SW 1271 (cell line): ENCODE data around the gene DTNBP1.

Source experiments
- DNase-seq, 2 experiments: peaks; one replicate each; lab custom pipeline; 2025; lab: John Stamatoyannopoulos, UW

Gene DTNBP1

GRCh38 chr6:15515226-15515625, 147.6 kb downstream of the DTNBP1 start:
- no peak for DNase-seq

DNA sequence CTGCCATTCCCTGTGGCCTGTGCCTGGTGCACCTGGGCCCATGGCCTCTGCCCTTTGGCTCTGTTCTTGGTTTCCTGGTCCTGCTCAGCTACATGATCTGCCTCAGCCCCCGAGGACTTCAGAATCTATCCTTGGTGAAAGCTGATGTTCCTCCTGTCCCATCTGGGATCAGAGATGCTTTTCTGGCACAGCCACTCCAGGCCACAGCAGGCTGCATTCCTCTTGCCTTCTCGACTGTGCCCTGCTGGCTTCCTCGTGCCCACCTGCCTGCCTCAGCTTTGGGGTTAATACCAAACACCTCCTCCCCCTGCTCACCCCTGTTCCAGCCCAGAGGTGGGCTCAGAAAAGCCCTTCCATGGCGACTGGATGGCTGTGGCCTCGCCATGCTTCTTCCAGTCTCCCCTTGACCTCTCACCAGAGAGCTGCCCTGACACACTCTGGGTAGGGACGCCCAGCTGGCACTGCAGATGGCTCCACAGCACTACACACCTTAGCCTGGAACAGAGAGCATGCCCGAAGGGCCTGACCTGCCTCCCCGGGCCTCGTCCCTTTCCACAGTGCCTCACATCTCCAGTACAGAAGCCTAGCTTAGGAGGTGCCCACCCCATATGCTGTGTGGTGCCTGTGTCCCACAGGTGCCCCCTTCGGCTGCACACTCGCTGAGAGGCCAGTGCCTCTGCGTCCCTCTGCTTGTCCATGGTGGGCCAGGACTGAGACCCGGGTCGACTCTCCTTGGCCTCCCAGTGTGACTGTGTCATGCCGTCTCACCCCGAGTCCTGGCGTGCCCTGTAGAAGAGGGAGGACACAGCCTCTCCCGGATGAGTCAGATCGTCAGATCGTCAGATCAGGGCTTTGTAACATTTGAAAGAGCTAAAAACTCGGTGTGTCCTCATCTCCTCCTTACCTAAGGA, 148.8 kb downstream of the DTNBP1 start:
- no peak for DNase-seq

DNA sequence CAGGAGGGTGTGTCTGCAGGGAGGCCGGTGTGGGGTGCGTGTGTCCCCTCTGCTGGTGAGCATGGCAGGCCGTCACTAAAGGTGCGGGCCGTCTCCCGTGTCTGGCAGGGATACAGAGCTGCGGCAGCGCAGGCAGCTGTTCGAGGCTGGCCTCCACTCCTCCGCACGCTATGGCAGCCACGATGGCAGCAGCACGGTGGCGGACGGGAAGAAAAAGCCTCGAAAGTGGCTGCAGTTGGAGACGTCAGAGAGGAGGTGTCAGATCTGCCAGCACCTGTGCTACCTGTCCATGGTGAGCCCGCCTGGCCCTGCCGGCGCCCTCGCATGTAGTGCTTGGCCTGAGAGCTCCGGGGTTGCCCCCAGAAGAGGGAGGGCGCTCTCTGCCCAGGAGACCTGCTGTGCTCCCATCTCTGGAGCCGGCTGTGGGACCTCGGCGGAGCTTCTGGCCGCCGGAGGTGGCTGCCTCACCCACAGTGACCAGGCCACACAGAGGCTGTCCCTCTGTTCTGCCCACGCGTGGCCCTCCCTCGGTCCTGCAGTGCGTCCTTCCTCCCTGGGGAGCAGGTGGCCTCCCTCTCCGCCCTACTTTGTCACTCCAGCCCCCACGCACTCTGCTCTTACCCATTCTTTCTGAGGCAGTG, 149.6 kb downstream of the DTNBP1 start:
- DNase-seq: no peak

GRCh38 chr6:15512721-15513120, 150.1 kb downstream of the DTNBP1 start:
- DNase-seq: no peak

DNA sequence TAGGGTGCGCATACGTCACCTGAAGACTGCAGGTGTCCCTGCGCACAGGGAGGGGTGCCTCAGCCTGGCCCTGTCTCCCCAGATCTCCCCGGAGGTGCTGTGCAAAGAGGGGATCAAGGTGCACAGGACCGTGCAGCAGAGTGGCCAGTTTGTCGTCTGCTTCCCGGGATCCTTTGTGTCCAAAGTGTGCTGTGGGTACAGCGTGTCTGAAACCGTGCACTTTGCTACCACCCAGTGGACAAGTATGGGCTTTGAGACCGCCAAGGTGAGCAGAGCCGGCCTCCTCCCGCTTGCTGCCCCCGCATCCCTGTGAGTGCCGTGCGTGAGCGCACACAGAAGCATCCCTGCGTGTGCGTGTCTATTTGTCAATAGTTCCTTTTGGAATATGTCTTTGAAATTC, 150.7 kb downstream of the DTNBP1 start:
- DNase-seq: no peak

GRCh38 chr6:15511248-15512125, 151.3 kb downstream of the DTNBP1 start:
- no peak for DNase-seq

- no peak for DNase-seq
These were observed 152.1 kb downstream of the DTNBP1 start for GRCh38 chr6:15510536-15511247.

DNA sequence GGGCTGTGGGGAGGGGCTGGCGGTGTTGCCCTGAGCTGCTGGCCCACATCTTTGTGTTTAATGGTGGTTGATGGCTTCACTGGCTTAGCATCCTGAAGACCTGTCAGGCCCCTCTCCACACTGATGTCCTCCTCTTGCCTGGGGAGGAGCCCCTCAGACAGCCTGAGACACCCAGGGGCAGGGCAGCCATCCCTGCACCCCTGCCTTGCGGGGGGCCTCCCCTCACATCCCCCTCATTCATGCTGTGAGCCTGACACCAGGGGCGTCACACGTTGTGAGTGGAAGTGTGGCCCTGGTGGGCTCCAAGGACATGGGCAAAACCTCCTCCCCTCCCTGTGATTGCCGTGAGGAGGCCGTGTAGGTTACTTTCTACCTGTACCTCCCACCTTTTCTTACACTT, 152.7 kb downstream of the DTNBP1 start:
- no peak for DNase-seq

- DNase-seq: no peak
These were observed 153.4 kb downstream of the DTNBP1 start for GRCh38 chr6:15509335-15509933.

- DNase-seq: no peak
These were observed 153.9 kb downstream of the DTNBP1 start for GRCh38 chr6:15508931-15509330.

- no peak for DNase-seq
These were observed 154.4 kb downstream of the DTNBP1 start for GRCh38 chr6:15508441-15508871.

DNA sequence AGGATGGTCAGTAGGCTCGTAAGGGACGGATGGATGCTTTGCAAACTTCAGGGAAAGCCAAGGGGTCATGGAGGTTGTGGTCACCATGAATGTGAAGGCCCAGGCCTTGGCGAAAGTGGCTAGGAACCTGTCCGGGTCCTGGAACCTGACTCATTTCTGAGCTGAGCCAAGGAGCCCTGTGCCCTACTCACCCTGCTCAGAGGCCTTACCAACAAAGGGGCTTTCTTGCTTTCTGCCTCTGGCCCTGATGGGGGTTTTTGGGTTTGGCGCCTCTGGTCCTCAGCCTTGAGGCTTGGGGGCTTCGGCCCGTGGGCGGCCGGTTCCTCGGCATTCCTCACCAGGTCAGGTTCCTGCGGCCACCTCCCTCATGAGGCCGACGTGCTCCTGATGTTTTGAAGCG, 155.1 kb downstream of the DTNBP1 start:
- no peak for DNase-seq

GRCh38 chr6:15507221-15507620, 155.6 kb downstream of the DTNBP1 start:
- no peak for DNase-seq

GRCh38 chr6:15506066-15506465, 156.8 kb downstream of the DTNBP1 start:
- DNase-seq: no peak

DNA sequence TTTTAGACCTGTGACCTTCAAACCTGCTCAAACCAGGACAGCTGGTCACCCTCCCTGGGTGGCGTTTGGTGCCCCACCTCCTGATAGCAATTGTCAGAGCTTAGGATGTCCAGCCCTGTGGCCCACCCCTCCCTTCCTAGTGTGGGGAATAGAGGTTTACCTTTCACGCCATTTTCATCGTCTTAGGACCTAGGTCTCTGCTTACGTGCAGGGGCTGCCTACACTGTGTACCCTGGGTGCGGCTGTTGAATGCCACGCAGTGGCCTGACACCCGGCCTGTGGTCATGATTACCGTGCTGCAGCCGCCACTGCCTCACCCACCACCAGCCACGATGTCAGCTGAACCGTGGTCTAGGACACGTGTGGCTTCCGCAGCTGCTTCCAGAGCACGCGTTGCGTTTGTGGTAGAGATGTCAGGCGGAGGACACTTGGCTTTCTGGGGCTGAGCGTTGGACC, 157.3 kb downstream of the DTNBP1 start:
- DNase-seq: no peak

DNA sequence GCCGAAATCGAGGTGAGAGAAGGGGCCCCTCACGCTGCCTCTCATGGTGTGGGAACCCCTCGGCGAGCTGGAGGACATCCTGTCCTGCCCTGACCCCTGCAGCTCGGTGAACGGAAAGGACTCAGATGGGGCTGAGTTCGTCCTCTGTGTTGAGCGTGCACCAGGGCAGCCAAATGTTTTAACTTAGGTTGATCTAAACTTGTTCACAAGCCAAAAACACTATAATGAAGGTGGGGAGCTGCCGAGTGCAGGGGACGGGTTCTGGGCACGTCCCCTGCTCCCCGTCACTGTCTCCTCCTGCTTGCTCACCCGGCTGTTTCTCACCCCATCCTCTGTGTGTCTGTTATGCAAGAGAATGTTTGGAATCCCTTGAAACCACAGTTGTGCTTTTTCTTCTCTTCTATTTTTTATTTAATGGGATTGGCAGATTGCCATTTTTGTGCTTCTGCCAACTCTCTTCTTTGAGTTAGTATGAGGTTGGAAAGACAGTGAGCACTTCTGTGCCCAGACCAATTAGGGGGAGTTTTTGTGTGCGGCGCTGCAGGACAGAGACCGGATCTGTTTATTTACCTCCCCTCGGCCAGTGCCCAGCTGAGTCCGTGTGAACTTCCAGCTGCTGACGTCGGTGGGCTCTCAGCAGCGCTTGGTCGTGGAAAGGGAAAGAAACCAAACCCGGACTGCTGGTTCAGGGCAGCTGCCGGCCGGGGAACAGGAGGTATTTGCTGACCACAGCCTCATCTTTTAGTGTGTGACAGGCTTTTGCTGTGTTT, 158.1 kb downstream of the DTNBP1 start:
- DNase-seq: no peak

DNA sequence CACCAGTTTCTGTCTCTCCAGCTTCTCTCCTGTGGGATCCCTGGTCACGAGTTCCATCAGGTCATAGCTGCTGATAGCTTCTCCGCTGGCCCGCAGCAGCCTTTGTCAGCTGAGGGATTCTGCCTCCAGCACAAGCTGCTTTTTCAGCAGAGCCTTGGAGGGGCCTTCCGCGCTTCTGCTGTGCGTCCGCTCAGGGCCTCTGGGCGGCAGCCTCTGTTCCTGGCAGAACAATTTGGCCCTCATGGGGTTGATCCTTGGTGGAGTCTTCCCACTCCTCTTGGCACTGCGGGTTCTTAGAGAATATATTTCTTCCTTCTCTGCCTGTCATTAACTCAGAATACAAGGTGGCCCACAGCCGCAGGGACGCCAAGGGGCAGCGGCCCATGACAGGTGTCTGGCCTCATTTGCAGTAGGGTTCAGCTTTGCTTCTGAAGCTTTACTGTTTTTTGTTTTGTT, 158.8 kb downstream of the DTNBP1 start:
- DNase-seq: no peak

GRCh38 chr6:15503346-15503680, 159.5 kb downstream of the DTNBP1 start:
- DNase-seq: no peak

- no peak for DNase-seq
These were observed 160.1 kb downstream of the DTNBP1 start for GRCh38 chr6:15502446-15503345.
